ENCODE data around the gene PTBP3. TPM values are rescaled to one million over a fixed set of nuclear protein-coding genes. Genes with fewer than 3 reads are reported as not detected.

Gene PTBP3
- total RNA-seq, 1 experiment from 2014 or later = 172 TPM

DNA sequence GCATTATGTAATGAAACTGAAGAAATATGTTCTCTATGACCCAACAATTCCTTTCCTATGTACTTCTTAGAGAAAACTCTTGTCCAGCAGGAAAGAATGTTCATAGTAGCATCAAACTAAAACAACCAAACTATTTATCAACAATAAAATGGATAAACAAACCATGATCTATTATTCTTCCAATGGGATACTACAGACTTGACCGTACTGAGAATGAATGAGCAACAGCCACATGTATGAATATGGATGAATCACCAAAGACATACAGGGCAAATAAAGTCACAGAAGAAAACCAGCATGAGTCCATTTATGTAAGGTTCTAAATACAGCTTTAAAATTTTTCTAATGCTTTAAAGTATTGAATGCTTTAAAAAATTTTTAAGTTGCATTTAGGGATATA, 84.7 kb downstream of the PTBP3 start:
- Mint-ChIP-seq H3K4me3 (ENCODE audit: unreplicated experiment) (no peak overlapping the region), H3K36me3 (ENCODE audit: insufficient read depth, unreplicated experiment) (peaks cover 63% of the 10 kb centered on the region), H3K9me3 (ENCODE audit: unreplicated experiment) (no peaks in the 10 kb centered on the region), H3K27ac (ENCODE audit: unreplicated experiment) (no peak overlapping the region), H3K4me1 (ENCODE audit: low read depth, unreplicated experiment) (no peaks in the 10 kb centered on the region), H3K27me3 (ENCODE audit: insufficient read depth, unreplicated experiment) (no peaks in the 10 kb centered on the region)
- intact Hi-C loops (cut with micrococcal nuclease; ENCODE audit: unreplicated experiment) = no loop called here
- ChIA-PET POLR2A (no interaction called here), CTCF (no interaction called here)
- no peak overlapping the region for H3K4me3 ChIP-seq (ENCODE audit: low read depth, low read length)
- no peaks in the 10 kb centered on the region for H3K9me3 ChIP-seq
- TF ChIP-seq, protein P1, sequence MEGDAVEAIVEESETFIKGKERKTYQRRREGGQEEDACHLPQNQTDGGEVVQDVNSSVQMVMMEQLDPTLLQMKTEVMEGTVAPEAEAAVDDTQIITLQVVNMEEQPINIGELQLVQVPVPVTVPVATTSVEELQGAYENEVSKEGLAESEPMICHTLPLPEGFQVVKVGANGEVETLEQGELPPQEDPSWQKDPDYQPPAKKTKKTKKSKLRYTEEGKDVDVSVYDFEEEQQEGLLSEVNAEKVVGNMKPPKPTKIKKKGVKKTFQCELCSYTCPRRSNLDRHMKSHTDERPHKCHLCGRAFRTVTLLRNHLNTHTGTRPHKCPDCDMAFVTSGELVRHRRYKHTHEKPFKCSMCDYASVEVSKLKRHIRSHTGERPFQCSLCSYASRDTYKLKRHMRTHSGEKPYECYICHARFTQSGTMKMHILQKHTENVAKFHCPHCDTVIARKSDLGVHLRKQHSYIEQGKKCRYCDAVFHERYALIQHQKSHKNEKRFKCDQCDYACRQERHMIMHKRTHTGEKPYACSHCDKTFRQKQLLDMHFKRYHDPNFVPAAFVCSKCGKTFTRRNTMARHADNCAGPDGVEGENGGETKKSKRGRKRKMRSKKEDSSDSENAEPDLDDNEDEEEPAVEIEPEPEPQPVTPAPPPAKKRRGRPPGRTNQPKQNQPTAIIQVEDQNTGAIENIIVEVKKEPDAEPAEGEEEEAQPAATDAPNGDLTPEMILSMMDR (IDR thresholded peaks at IDR 0.05; ENCODE audit: insufficient read depth in 1 of 2, low read depth in 1 of 2, low read length in 1 of 2, severe bottlenecking in 1 of 2, unreplicated experiment in 1 of 2) = no peak
- no peak for DNase-seq
- H3K36me3 ChIP-seq (ENCODE audit: control insufficient read depth, insufficient read depth, low read length) = no peaks in the 10 kb centered on the region; the same call in 1 of the 2 replicates
- no TSS peak for BruUV-seq (replicated peaks)
- no peaks in the 10 kb centered on the region for H3K27me3 ChIP-seq (replicated peaks; ENCODE audit: control insufficient read depth, insufficient read depth, low read length)
- H3K4me1 ChIP-seq = no peaks in the 10 kb centered on the region

DNA sequence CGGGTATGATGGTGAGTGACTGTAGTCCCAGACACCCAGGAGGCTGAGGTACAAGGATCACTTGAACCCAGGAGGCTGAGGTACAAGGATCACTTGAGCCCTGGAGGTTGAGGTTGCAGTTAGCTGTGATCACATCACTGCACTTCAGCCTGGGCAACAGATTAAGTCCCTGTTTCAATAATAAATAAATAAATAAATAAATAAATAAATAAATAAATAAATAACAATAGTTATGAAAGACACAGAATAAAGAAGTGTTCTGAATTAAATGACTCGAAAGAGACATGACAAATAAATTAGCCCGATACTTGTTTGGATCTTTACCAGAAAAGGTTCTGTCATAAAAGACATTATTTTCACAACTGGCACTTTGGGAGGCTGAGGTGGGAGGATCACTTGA, 86.3 kb downstream of the PTBP3 start:
- H3K9me3 Mint-ChIP-seq (ENCODE audit: unreplicated experiment) = no peaks in the 10 kb centered on the region

DNA sequence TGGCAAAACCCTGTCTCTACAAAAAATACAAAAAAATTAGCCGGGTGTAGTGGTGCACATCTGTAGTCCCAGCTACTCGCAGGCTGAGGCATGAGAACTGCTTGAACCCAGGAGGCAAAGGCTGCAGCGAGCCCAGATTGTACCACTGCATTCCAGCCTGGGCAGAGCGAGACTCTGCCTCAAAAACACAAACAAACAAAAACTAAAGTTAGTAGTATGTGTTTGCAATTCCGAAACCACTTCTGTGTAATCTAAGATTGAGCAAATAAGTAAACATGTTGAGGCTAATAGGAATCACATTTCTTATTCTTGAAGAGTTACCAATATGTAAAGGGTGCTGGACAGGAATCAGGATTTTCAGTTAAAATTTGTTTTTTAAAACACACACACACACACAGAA, 88.3 kb downstream of the PTBP3 start:
- Mint-ChIP-seq H3K4me3 (ENCODE audit: unreplicated experiment) (no peak overlapping the region), H3K9me3 (ENCODE audit: unreplicated experiment) (no peaks in the 10 kb centered on the region), H3K4me1 (ENCODE audit: low read depth, unreplicated experiment) (peaks cover 6% of the 10 kb centered on the region), H3K27me3 (ENCODE audit: insufficient read depth, unreplicated experiment) (no peaks in the 10 kb centered on the region), H3K27ac (ENCODE audit: unreplicated experiment) (no peak overlapping the region), H3K36me3 (ENCODE audit: insufficient read depth, unreplicated experiment) (peaks cover 67% of the 10 kb centered on the region)
- Histone ChIP-seq H3K4me1 (no peaks in the 10 kb centered on the region; the same call in 1 of the 2 replicates), H3K27me3 (replicated peaks; ENCODE audit: control insufficient read depth, insufficient read depth, low read length) (no peaks in the 10 kb centered on the region), H3K36me3 (ENCODE audit: control insufficient read depth, insufficient read depth, low read length) (no peaks in the 10 kb centered on the region; the same call in 1 of the 2 replicates), H3K9me3 (no peaks in the 10 kb centered on the region), H3K4me3 (ENCODE audit: low read depth, low read length) (no peak overlapping the region)
- DNase-seq = no peak
- POLR2A ChIA-PET = no interaction called here
- no TSS peak for BruUV-seq (replicated peaks)
- intact Hi-C loops (cut with micrococcal nuclease; ENCODE audit: unreplicated experiment) = no loop called here
- TF ChIP-seq, protein P1 (IDR thresholded peaks at IDR 0.05; ENCODE audit: insufficient read depth in 1 of 2, low read depth in 1 of 2, low read length in 1 of 2, severe bottlenecking in 1 of 2, unreplicated experiment in 1 of 2) = no peak
- CTCF ChIA-PET = no interaction called here

More for the DNA sequence above, 86.3 kb downstream of the PTBP3 start:
- ChIA-PET CTCF (no interaction called here), POLR2A (no interaction called here)
- Mint-ChIP-seq H3K4me3 (ENCODE audit: unreplicated experiment) (no peak overlapping the region), H3K36me3 (ENCODE audit: insufficient read depth, unreplicated experiment) (peaks cover 66% of the 10 kb centered on the region), H3K27ac (ENCODE audit: unreplicated experiment) (no peak overlapping the region), H3K27me3 (ENCODE audit: insufficient read depth, unreplicated experiment) (no peaks in the 10 kb centered on the region), H3K4me1 (ENCODE audit: low read depth, unreplicated experiment) (no peaks in the 10 kb centered on the region)
- no peaks in the 10 kb centered on the region for H3K27me3 ChIP-seq (replicated peaks; ENCODE audit: control insufficient read depth, insufficient read depth, low read length)
- intact Hi-C loops (cut with micrococcal nuclease; ENCODE audit: unreplicated experiment) = no loop called here
- DNase-seq = no peak
- H3K9me3 ChIP-seq = no peaks in the 10 kb centered on the region
- TF ChIP-seq, protein P1 (IDR thresholded peaks at IDR 0.05; ENCODE audit: insufficient read depth in 1 of 2, low read depth in 1 of 2, low read length in 1 of 2, severe bottlenecking in 1 of 2, unreplicated experiment in 1 of 2) = no peak
- H3K4me3 ChIP-seq (ENCODE audit: low read depth, low read length) = no peak overlapping the region
- BruUV-seq (replicated peaks) = no TSS peak
- no peaks in the 10 kb centered on the region; the same call in 1 of the 2 replicates for H3K4me1 ChIP-seq
- H3K36me3 ChIP-seq (ENCODE audit: control insufficient read depth, insufficient read depth, low read length) = no peaks in the 10 kb centered on the region; the same call in 1 of the 2 replicates
